ENCODE results near the gene AVPR1B.

DNA sequence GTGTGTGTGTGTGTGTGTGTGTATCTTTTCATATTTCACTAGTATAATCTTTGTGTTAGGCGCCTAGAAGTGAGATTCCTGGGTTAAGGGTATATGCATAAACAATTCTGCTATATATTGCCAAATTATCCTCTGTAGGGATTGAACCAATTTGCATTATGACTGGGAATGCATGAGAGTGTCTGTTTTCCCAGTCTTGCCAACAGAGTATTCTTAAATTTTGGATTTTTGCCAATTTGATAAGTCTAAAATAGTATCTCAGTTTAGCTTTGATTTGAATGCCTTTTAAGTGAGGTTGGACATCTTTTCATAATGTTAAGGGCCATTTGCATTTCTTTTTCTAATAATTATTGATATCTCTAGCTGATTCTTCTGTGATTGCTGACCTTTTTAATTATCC is 8.2 kb upstream of the AVPR1B start:
- TF ChIP-seq, protein P1, sequence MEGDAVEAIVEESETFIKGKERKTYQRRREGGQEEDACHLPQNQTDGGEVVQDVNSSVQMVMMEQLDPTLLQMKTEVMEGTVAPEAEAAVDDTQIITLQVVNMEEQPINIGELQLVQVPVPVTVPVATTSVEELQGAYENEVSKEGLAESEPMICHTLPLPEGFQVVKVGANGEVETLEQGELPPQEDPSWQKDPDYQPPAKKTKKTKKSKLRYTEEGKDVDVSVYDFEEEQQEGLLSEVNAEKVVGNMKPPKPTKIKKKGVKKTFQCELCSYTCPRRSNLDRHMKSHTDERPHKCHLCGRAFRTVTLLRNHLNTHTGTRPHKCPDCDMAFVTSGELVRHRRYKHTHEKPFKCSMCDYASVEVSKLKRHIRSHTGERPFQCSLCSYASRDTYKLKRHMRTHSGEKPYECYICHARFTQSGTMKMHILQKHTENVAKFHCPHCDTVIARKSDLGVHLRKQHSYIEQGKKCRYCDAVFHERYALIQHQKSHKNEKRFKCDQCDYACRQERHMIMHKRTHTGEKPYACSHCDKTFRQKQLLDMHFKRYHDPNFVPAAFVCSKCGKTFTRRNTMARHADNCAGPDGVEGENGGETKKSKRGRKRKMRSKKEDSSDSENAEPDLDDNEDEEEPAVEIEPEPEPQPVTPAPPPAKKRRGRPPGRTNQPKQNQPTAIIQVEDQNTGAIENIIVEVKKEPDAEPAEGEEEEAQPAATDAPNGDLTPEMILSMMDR (IDR thresholded peaks at IDR 0.05) = no peak
- TF ChIP-seq POLR2A (IDR thresholded peaks at IDR 0.05) = no peak

All from testis (tissue), 2 donors.